OCI-LY3 (cell line): ENCODE data around the gene GAB2.

ENCODE experiments used
- H2AFZ ChIP-seq: fragments of 200-600, 300-600 bp; shearing (Covaris generic); 2 replicates; pipeline ENCODE4 v1.6.0; 2014; ENCODE audit warnings: antibody characterized with exemption, low read depth, low read length
- H3K27ac ChIP-seq: fragments of 200-600, 300-600 bp; sonication (generic); 2 replicates; pipeline ENCODE4 v1.5.1; 2014; ENCODE audit warnings: mild to moderate bottlenecking, low read length, moderate library complexity, mixed read lengths
- H3K27me3 ChIP-seq: fragments of 200-600, 300-600 bp; sonication (generic); 2 replicates; pipeline ENCODE4 v1.6.1; 2014; ENCODE audit warnings: low read depth, low read length, mixed read lengths
- H3K36me3 ChIP-seq: fragments of 200-600, 300-600 bp; sonication (generic); replicated peaks from 2 replicates; pipeline ENCODE3; 2014; ENCODE audit warnings: low read depth, low read length, mixed read lengths
- H3K4me1 ChIP-seq: fragments of 300-600, 200-600 bp; sonication (generic); 2 replicates; pipeline ENCODE4 v1.6.1; 2014; ENCODE audit warnings: low read length, mixed read lengths
- H3K4me2 ChIP-seq: fragments of 200-600, 300-600 bp; sonication (generic); 2 replicates; pipeline ENCODE4 v1.6.1; 2014; ENCODE audit warnings: low read length, mixed read lengths
- H3K4me3 ChIP-seq: fragments of 300-600, 200-600 bp; sonication (generic); 2 replicates; pipeline ENCODE4 v1.5.1; 2014; ENCODE audit warnings: antibody characterized with exemption, mild to moderate bottlenecking, low read length, moderate library complexity
- H3K79me2 ChIP-seq: fragments of 300-600, 200-600 bp; shearing (Covaris generic); 2 replicates; pipeline ENCODE4 v1.6.1; 2014; ENCODE audit warnings: mild to moderate bottlenecking, low read length, mixed read lengths
- H3K9ac ChIP-seq: fragments of 300-600, 200-600 bp; shearing (Covaris generic); 2 replicates; pipeline ENCODE4 v1.6.0; 2014; ENCODE audit warnings: mild to moderate bottlenecking, low read length, moderate library complexity
- H3K9me3 ChIP-seq: fragments of 200-600, 300-600 bp; shearing (Covaris generic); 2 replicates; pipeline ENCODE4 v1.6.1; 2014; ENCODE audit warnings: low read length, mixed read lengths; ENCODE audit not compliant: insufficient read depth
- H4K20me1 ChIP-seq: fragments of 200-600, 300-600 bp; sonication (generic); 2 replicates; pipeline ENCODE4 v1.6.1; 2016; ENCODE audit warnings: low read length, mixed read lengths; ENCODE audit not compliant: insufficient read depth
- CTCF ChIP-seq: fragments of 200-600, 300-600 bp; sonication (generic); IDR thresholded peaks from 2 replicates; pipeline ENCODE4 v1.5.1; 2014; ENCODE audit warnings: antibody characterized with exemption, low read length, low read depth
- EZH2phosphoT487 ChIP-seq: fragments of 200-600 bp; shearing (Covaris generic); IDR thresholded peaks from 2 replicates; pipeline ENCODE4 v1.6.1; 2018; ENCODE audit warnings: antibody characterized with exemption, mixed run types, low read depth

Gene GAB2

GRCh38 chr11:78262691-78263090 is 154.9 kb downstream of the GAB2 start:
- Histone ChIP-seq H3K4me3 (no peak overlapping the region), H2AFZ (no peak overlapping the region), H3K36me3 (no peaks in the 10 kb centered on the region), H3K27me3 (no peaks in the 10 kb centered on the region), H3K27ac (no peak overlapping the region), H3K79me2 (no peaks in the 10 kb centered on the region), H3K9me3 (no peaks in the 10 kb centered on the region), H3K9ac (no peak overlapping the region), H4K20me1 (no peaks in the 10 kb centered on the region), H3K4me2 (no peak overlapping the region), H3K4me1 (no peaks in the 10 kb centered on the region)
- no peak for TF ChIP-seq CTCF

- H3K4me2 ChIP-seq, result no peak overlapping the region
- no peak overlapping the region for H3K27ac ChIP-seq
- H3K27me3 ChIP-seq, result no peaks in the 10 kb centered on the region
- no peak overlapping the region for H3K4me3 ChIP-seq
- TF ChIP-seq EZH2phosphoT487, result no peak
- TF ChIP-seq CTCF, result no peak
- no peaks in the 10 kb centered on the region for H3K9me3 ChIP-seq
- H3K4me1 ChIP-seq, result no peaks in the 10 kb centered on the region
- H3K79me2 ChIP-seq, result no peaks in the 10 kb centered on the region
- H4K20me1 ChIP-seq, result no peaks in the 10 kb centered on the region
- H3K36me3 ChIP-seq, result no peaks in the 10 kb centered on the region
- H2AFZ ChIP-seq, result no peak overlapping the region
- no peak overlapping the region for H3K9ac ChIP-seq
Measured at GRCh38 chr11:78262238-78262637, 155.4 kb downstream of the GAB2 start.

DNA sequence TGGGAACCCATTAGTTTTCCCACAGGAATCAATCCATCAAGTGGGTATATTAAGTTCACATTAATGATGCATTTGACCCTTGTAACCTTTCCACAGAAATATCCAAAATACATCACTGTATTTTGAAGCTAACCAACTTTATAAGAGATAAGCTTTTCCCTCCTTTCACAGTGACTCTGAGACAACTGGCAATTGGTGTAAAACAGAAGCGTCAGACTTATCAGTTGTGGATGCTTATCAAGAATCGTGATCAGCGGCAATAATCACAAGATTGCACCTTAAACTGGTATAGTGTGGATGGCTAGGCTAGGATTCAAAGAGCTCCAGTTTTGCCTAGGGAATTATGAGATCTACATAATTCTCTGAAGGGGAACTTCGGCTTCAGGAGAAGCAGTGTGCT is 155.8 kb downstream of the GAB2 start:
- TF ChIP-seq CTCF, result no peak
- no peak for TF ChIP-seq EZH2phosphoT487
- Histone ChIP-seq H3K4me3 (no peak overlapping the region), H3K4me1 (no peaks in the 10 kb centered on the region), H3K9me3 (no peaks in the 10 kb centered on the region), H3K79me2 (no peaks in the 10 kb centered on the region), H4K20me1 (no peaks in the 10 kb centered on the region), H3K27me3 (no peaks in the 10 kb centered on the region), H3K9ac (no peak overlapping the region), H3K27ac (no peak overlapping the region), H3K36me3 (no peaks in the 10 kb centered on the region), H3K4me2 (no peak overlapping the region), H2AFZ (no peak overlapping the region)

GRCh38 chr11:78261367-78261766 is 156.3 kb downstream of the GAB2 start:
- H3K9ac ChIP-seq, result no peak overlapping the region
- no peaks in the 10 kb centered on the region for H4K20me1 ChIP-seq
- no peak overlapping the region for H3K27ac ChIP-seq
- no peak overlapping the region for H3K4me2 ChIP-seq
- no peak for TF ChIP-seq EZH2phosphoT487
- TF ChIP-seq CTCF, result no peak
- no peaks in the 10 kb centered on the region for H3K9me3 ChIP-seq
- no peak overlapping the region for H2AFZ ChIP-seq
- no peak overlapping the region for H3K4me3 ChIP-seq
- H3K79me2 ChIP-seq, result no peaks in the 10 kb centered on the region
- H3K27me3 ChIP-seq, result no peaks in the 10 kb centered on the region
- H3K36me3 ChIP-seq, result no peaks in the 10 kb centered on the region
- H3K4me1 ChIP-seq, result no peaks in the 10 kb centered on the region
